K562 (cell line): Measurements from ENCODE around the gene METAP1D. TPM values are rescaled to one million over a fixed set of nuclear protein-coding genes. Genes with fewer than 3 reads are reported as not detected.
A peak's percentile ranks its signal among the peaks of the same experiment; 100 is the strongest.

Experiments
- CCAR2 ChIP-seq: fragments of 200-400 bp; formaldehyde crosslinking; IDR thresholded peaks from 2 replicates; pipeline ENCODE4 v1.6.1; 2017; ENCODE audit warnings: mild to moderate bottlenecking, low read depth, low read length
- CREB3 ChIP-seq: fragments of 450-650 bp; conservative IDR thresholded peaks from 2 replicates; pipeline ENCODE4 v1.6.1; 2016; ENCODE audit warnings: missing genetic modification characterization, low read depth, mild to moderate bottlenecking, missing compliant biosample characterization, moderate library complexity
- ESRRA ChIP-seq: fragments of 450-650 bp; IDR thresholded peaks from 2 replicates; pipeline ENCODE4 v1.6.1; 2014; ENCODE audit warnings: low read depth, mild to moderate bottlenecking, moderate library complexity, borderline replicate concordance
- ESRRB ChIP-seq: fragments of 250-450 bp; sonication (Bioruptor Pico); IDR thresholded peaks from 2 replicates; pipeline ENCODE4 v1.5.0; 2020; ENCODE audit warnings: mild to moderate bottlenecking, moderate library complexity, borderline replicate concordance
- HCFC1 ChIP-seq: IDR thresholded peaks from 2 replicates; pipeline ENCODE4 v1.6.1; 2012; ENCODE audit warnings: low read depth, low read length, improper control_type of control experiment
- HSF4 ChIP-seq: fragments of 250-450 bp; sonication (Bioruptor Pico); IDR thresholded peaks from 2 replicates; pipeline ENCODE4 v2.1.2; 2022; ENCODE audit warnings: mild to moderate bottlenecking, moderate library complexity, borderline replicate concordance
- JUND ChIP-seq, 2 experiments: IDR thresholded peaks; 2 replicates in 1 of 2; 3 replicates in 1 of 2; pipeline ENCODE4 v1.6.1; 2011; ENCODE audit warnings: borderline replicate concordance in 2 of 2, low read depth in 2 of 2, low read length in 2 of 2, improper control_type of control experiment in 1 of 2, missing biosample characterization in 1 of 2, missing genetic modification characterization in 1 of 2, missing genetic modification reagents in 1 of 2
- MITF ChIP-seq: IDR thresholded peaks from 2 replicates; pipeline ENCODE4 v1.6.1; 2014; ENCODE audit warnings: antibody characterized with exemption
- NONO ChIP-seq, 2 experiments: fragments of 200-400 bp in 1 of 2; fragments of 450-650 bp in 1 of 2; formaldehyde crosslinking in 1 of 2; IDR thresholded peaks; 2 replicates each; pipeline ENCODE4 v1.6.1; 2017; ENCODE audit warnings: low read depth in 2 of 2, mild to moderate bottlenecking in 2 of 2, moderate library complexity in 2 of 2, low read length in 1 of 2
- SIX5 ChIP-seq, 2 experiments: IDR thresholded peaks; 2 replicates each; pipeline ENCODE4 v1.6.1; 2011; ENCODE audit warnings: low read length in 2 of 2, borderline replicate concordance in 1 of 2, low read depth in 1 of 2, mild to moderate bottlenecking in 1 of 2, moderate library complexity in 1 of 2; ENCODE audit not compliant: insufficient read depth in 1 of 2
- SP1 ChIP-seq: sonication (generic); formaldehyde crosslinking; IDR thresholded peaks from 2 replicates; pipeline ENCODE4 v1.8.1; 2022; ENCODE audit warnings: mild to moderate bottlenecking, missing genetic modification reagents
- XRCC5 ChIP-seq: fragments of 200-400 bp; formaldehyde crosslinking; IDR thresholded peaks from 2 replicates; pipeline ENCODE4 v1.6.1; 2017; ENCODE audit warnings: low read depth, mild to moderate bottlenecking, low read length
- ZBTB1 ChIP-seq: sonication (generic); formaldehyde crosslinking; IDR thresholded peaks from 2 replicates; pipeline ENCODE4 v1.8.1; 2023; ENCODE audit warnings: missing genetic modification reagents, low read depth, mild to moderate bottlenecking, borderline replicate concordance
- ZBTB12 ChIP-seq: fragments of 250-450 bp; sonication (Bioruptor Pico); IDR thresholded peaks from 2 replicates; pipeline ENCODE4 v1.4.0; 2020
- ZNF699 ChIP-seq: fragments of 250-450 bp; sonication (Bioruptor Pico); IDR thresholded peaks from 2 replicates; pipeline ENCODE4 v1.8.0; 2021; ENCODE audit warnings: mild to moderate bottlenecking, moderate library complexity; ENCODE audit not compliant: insufficient replicate concordance
- ZNF76 ChIP-seq: fragments of 250-450 bp; sonication (Bioruptor Pico); IDR thresholded peaks from 2 replicates; pipeline ENCODE4 v1.4.0; 2020; ENCODE audit warnings: mild to moderate bottlenecking, moderate library complexity, borderline replicate concordance
- polyA plus RNA-seq, 8 experiments: library from polyadenylated mRNA; depleted of rRNA in 4 of 8; stranded (reverse) in 5 of 8; unstranded in 3 of 8; fragments of >200 nt; fragmentation: Nextera tagmentation in 2 of 8; fragmentation: Illumina TruSeq in 1 of 8; extraction: Ambion mirVana in 2 of 8; extraction: Trizol in 1 of 8; gene quantifications; 2 replicates each; pipeline versions ENCODE4 v1.2.1 to v1.2.3, GENCODE V29; 2011 to 2014; ENCODE audit warnings: inconsistent platforms in 1 of 8, missing spikeins in 1 of 8
- total RNA-seq, 7 experiments: library from RNA; depleted of rRNA in 6 of 7; stranded (reverse); fragments of >200 nt in 6 of 7; fragmentation: Illumina TruSeq in 2 of 7; extraction: Trizol in 2 of 7; gene quantifications; 2 replicates each; pipeline versions ENCODE4 v1.2.1 to v1.2.3, GENCODE V29; 2011 to 2021; ENCODE audit warnings: low replicate concordance in 1 of 7
- TF ChIP-seq, protein P1 (sequence below): fragments of 450-650 bp; IDR thresholded peaks from 2 replicates; pipeline ENCODE4 v1.6.1; 2017; ENCODE audit warnings: antibody characterized with exemption, mild to moderate bottlenecking

The METAP1D gene
- total and polyA plus RNA-seq, 9 of the 15 experiments (the other 6 are each of a cell fraction or from before 2014, with no cell fraction given) = 8.0 to 23.4 (median 15.7) TPM

- TF ChIP-seq ESRRB (CRISPR knock-in tag) (0 out of 2 replicates have a peak, but pooled peaks have one; percentile 14), HCFC1 (peak; percentile 27; the same call in 1 of the 2 replicates), ZNF699 (no peak), CREB3 (tag) (no peak), ZNF76 (CRISPR knock-in tag) (0 out of 2 replicates have a peak, but pooled peaks have one; percentile 69), CCAR2 (no peak), ESRRA (0 out of 2 replicates have a peak, but pooled peaks have one; percentile 43), XRCC5 (no peak), SIX5 (IDR thresholded peaks at IDR 0.05; ENCODE audit: borderline replicate concordance in 1 of 2, insufficient read depth in 1 of 2, low read depth in 1 of 2, low read length in 2 of 2) (no peak), ZBTB12 (CRISPR knock-in tag) (no peak), MITF (no peak), SP1 (peak; percentile 63), NONO (IDR thresholded peaks at IDR 0.05; ENCODE audit: low read depth in 2 of 2, low read length in 1 of 2) (peak in 1 of 2 experiments; percentile 89; a peak in 1 of 4 replicates), HSF4 (CRISPR knock-in tag) (no peak), JUND (IDR thresholded peaks at IDR 0.05; ENCODE audit: borderline replicate concordance, low read depth, low read length) (peak; percentile 44), JUND (tag; IDR thresholded peaks at IDR 0.05; ENCODE audit: borderline replicate concordance, low read depth, low read length) (peak; percentile 3; the same call in 1 of the 3 replicates), ZBTB1 (CRISPR knock-in tag) (peak; percentile 85)
- TF ChIP-seq, protein P1, sequence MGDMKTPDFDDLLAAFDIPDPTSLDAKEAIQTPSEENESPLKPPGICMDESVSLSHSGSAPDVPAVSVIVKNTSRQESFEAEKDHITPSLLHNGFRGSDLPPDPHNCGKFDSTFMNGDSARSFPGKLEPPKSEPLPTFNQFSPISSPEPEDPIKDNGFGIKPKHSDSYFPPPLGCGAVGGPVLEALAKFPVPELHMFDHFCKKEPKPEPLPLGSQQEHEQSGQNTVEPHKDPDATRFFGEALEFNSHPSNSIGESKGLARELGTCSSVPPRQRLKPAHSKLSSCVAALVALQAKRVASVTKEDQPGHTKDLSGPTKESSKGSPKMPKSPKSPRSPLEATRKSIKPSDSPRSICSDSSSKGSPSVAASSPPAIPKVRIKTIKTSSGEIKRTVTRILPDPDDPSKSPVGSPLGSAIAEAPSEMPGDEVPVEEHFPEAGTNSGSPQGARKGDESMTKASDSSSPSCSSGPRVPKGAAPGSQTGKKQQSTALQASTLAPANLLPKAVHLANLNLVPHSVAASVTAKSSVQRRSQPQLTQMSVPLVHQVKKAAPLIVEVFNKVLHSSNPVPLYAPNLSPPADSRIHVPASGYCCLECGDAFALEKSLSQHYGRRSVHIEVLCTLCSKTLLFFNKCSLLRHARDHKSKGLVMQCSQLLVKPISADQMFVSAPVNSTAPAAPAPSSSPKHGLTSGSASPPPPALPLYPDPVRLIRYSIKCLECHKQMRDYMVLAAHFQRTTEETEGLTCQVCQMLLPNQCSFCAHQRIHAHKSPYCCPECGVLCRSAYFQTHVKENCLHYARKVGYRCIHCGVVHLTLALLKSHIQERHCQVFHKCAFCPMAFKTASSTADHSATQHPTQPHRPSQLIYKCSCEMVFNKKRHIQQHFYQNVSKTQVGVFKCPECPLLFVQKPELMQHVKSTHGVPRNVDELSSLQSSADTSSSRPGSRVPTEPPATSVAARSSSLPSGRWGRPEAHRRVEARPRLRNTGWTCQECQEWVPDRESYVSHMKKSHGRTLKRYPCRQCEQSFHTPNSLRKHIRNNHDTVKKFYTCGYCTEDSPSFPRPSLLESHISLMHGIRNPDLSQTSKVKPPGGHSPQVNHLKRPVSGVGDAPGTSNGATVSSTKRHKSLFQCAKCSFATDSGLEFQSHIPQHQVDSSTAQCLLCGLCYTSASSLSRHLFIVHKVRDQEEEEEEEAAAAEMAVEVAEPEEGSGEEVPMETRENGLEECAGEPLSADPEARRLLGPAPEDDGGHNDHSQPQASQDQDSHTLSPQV = 0 out of 2 replicates have a peak, but pooled peaks have one; percentile 50
Measured at GRCh38 chr2:172084645-172085459, 85.1 kb downstream of the METAP1D start (continued).
